ENCODE measurements around the gene MUCL3. TPM values are rescaled to one million over a fixed set of nuclear protein-coding genes. Genes with fewer than 3 reads are reported as not detected.

The MUCL3 gene
- polyA plus RNA-seq, 1 of the 3 experiments (the other 2 are of a cell fraction) = not detected

DNA sequence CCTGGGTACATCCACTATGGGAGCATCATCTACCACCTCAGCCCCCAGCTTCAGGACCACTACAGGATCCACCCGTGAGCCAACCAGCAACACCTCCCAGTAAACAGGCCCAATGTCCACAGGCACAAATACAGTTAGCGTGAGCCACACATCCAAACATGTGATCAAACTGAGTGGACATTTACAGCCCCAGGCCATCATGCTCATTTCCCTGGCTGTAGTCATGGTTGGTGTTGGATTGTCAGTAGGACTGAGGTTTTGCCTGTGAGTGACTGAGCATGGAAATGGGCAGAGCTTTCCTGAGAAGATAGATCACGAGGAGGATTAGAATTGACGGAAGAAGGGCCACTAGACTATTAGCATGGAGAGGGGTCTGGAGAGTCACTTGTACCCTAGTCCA is 32.0 kb downstream of the MUCL3 start:
- DNase-seq = no peak
- no peaks in the 10 kb centered on the region for H3K9me2 ChIP-seq
- H3F3A ChIP-seq (replicated peaks; ENCODE audit: insufficient read depth) = no peaks in the 10 kb centered on the region
- 74% methylated on average over 4 of the region's 4 CpGs for WGBS (ENCODE audit: low lambda C conversion rate)
- H3K9me3 ChIP-seq = no peaks in the 10 kb centered on the region
- no peak overlapping the region for H2AFZ ChIP-seq (ENCODE audit: low read depth)
- CTCF ChIA-PET = interaction anchor here (2.3 kb wide), 1 partner anchor 107 kb away, joined by 6 read pairs; no protein-coding TSS in a partner anchor
- no peak overlapping the region for H3K9ac ChIP-seq
- no peaks in the 10 kb centered on the region; the same call in 1 of the 2 replicates for H3K27me3 ChIP-seq (ENCODE audit: insufficient read depth)
- no peaks in the 10 kb centered on the region for H3K4me1 ChIP-seq (ENCODE audit: control insufficient read depth in 1 of 2, insufficient read depth in 2 of 2, low read depth in 1 of 2, low read length in 1 of 2)
- H3K27ac ChIP-seq (ENCODE audit: low read depth in 2 of 2, low read length in 1 of 2) = no peak overlapping the region
- POLR2A ChIA-PET = no interaction called here
- H4K20me1 ChIP-seq (ENCODE audit: insufficient read depth) = no peaks in the 10 kb centered on the region
- TF ChIP-seq MXI1 (IDR thresholded peaks at IDR 0.05; ENCODE audit: low read depth, low read length) = no peak
- no peak for TF ChIP-seq TAF1 (IDR thresholded peaks at IDR 0.05; ENCODE audit: borderline replicate concordance, low read depth, low read length)
- TF ChIP-seq EP300 (IDR thresholded peaks at IDR 0.05; ENCODE audit: borderline replicate concordance in 1 of 2, low read depth in 1 of 2, low read length in 1 of 2) = no peak
- TF ChIP-seq GABPA (IDR thresholded peaks at IDR 0.05; ENCODE audit: low read depth) = no peak
- TF ChIP-seq, protein P1, sequence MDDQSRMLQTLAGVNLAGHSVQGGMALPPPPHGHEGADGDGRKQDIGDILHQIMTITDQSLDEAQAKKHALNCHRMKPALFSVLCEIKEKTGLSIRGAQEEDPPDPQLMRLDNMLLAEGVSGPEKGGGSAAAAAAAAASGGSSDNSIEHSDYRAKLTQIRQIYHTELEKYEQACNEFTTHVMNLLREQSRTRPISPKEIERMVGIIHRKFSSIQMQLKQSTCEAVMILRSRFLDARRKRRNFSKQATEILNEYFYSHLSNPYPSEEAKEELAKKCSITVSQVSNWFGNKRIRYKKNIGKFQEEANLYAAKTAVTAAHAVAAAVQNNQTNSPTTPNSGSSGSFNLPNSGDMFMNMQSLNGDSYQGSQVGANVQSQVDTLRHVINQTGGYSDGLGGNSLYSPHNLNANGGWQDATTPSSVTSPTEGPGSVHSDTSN (IDR thresholded peaks at IDR 0.05) = no peak
- no peak for TF ChIP-seq ELF1 (IDR thresholded peaks at IDR 0.05)
- TF ChIP-seq YY1 (IDR thresholded peaks at IDR 0.05; ENCODE audit: low read depth) = no peak
- no peak for TF ChIP-seq RCOR1 (IDR thresholded peaks at IDR 0.05; ENCODE audit: low read length)
- TF ChIP-seq EZH2phosphoT487 (IDR thresholded peaks at IDR 0.05; ENCODE audit: borderline replicate concordance, low read depth) = no peak
- TF ChIP-seq NRF1 (IDR thresholded peaks at IDR 0.05; ENCODE audit: low read depth, low read length) = no peak
- TF ChIP-seq RAD21 (IDR thresholded peaks at IDR 0.05; ENCODE audit: low read length) = no peak
- H3K4me3 ChIP-seq (ENCODE audit: low read depth in 2 of 2, low read length in 1 of 2) = no peak overlapping the region
- no peaks in the 10 kb centered on the region for H3K79me2 ChIP-seq (ENCODE audit: insufficient read depth)
- H3K4me2 ChIP-seq = no peak overlapping the region
- no peaks in the 10 kb centered on the region for H3K36me3 ChIP-seq (replicated peaks in 1 of 2; ENCODE audit: control insufficient read depth in 1 of 2, insufficient read depth in 2 of 2, low read length in 1 of 2)

DNA sequence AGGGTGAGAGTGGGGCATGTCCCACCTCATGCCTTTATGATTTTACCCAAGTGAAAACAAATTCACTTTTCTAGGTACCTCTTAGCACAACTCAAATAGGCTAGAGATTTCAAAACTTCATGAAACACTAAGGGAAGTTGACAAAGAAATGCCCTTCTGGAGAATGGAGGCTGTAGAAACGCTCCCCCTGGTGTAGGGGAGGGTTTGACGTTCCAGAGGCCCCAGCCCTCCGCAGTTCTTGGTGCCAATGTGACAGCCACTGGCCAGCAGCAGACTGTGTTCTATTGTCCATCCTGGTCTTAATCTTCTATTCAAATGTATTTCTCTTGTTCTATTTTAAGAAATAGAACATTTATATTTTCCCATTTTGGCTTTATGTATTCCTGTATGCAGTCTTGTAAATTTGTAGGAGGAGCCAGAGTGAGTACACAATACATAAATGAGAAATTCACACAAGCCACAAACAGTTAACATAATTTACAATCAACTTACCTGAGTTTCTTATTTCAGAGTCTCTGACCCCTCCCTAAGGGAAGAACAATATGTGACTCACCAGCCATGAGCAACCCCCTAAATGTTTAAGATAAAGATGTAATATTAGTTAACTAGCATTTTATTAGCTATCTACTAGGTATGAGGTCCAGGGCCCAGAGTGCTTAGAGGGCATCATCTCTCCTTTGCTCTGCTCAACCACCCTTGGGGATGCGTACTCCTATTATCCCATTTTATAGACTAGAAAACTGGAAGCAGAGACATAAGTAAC is 33.9 kb downstream of the MUCL3 start:
- Histone ChIP-seq H2AFZ (ENCODE audit: low read depth) (no peak overlapping the region), H3K9me2 (no peaks in the 10 kb centered on the region), H3K4me3 (ENCODE audit: low read depth in 2 of 2, low read length in 1 of 2) (no peak overlapping the region), H3F3A (replicated peaks; ENCODE audit: insufficient read depth) (no peaks in the 10 kb centered on the region), H3K9me3 (no peaks in the 10 kb centered on the region), H3K27ac (ENCODE audit: low read depth in 2 of 2, low read length in 1 of 2) (no peak overlapping the region), H3K79me2 (ENCODE audit: insufficient read depth) (no peaks in the 10 kb centered on the region), H4K20me1 (ENCODE audit: insufficient read depth) (no peaks in the 10 kb centered on the region), H3K9ac (no peak overlapping the region), H3K27me3 (ENCODE audit: insufficient read depth) (no peaks in the 10 kb centered on the region; the same call in 1 of the 2 replicates), H3K4me1 (ENCODE audit: control insufficient read depth in 1 of 2, insufficient read depth in 2 of 2, low read depth in 1 of 2, low read length in 1 of 2) (no peaks in the 10 kb centered on the region), H3K4me2 (no peak overlapping the region), H3K36me3 (replicated peaks in 1 of 2; ENCODE audit: control insufficient read depth in 1 of 2, insufficient read depth in 2 of 2, low read length in 1 of 2) (no peaks in the 10 kb centered on the region)
- no peak for DNase-seq
- no peak for TF ChIP-seq TCF12 (IDR thresholded peaks at IDR 0.05)
- TF ChIP-seq FOSL2 (IDR thresholded peaks at IDR 0.05; ENCODE audit: borderline replicate concordance, low read depth) = peak; percentile 11; the same call in 1 of the 2 replicates
- 62% methylated on average over 4 of the region's 4 CpGs for WGBS (ENCODE audit: low lambda C conversion rate)
- CTCF ChIA-PET = interaction anchor here (2.3 kb wide), 1 partner anchor 105 kb away, joined by 6 read pairs; no protein-coding TSS in a partner anchor
- POLR2A ChIA-PET = no interaction called here
